GM12878 (cell line): ENCODE results near the gene REEP6.

Experiments
- EZH2 ChIP-seq: IDR thresholded peaks from 2 replicates; pipeline ENCODE4 v1.6.1; 2012; ENCODE audit warnings: low read depth, mild to moderate bottlenecking, control low read depth, inconsistent platforms, low read length, borderline replicate concordance; ENCODE audit not compliant: control insufficient read depth
- TARDBP ChIP-seq: IDR thresholded peaks from 2 replicates; pipeline ENCODE4 v1.6.1; 2016; ENCODE audit warnings: borderline replicate concordance
- TF ChIP-seq, protein P1 (sequence below), 3 experiments: IDR thresholded peaks in 2 of 3; conservative IDR thresholded peaks in 1 of 3; 2 replicates each; pipeline ENCODE4 v1.5.1; 2011; ENCODE audit warnings: low read depth in 3 of 3, low read length in 3 of 3, mild to moderate bottlenecking in 3 of 3, control low read depth in 2 of 3, moderate library complexity in 2 of 3, inconsistent platforms in 1 of 3, mixed read lengths in 1 of 3; ENCODE audit not compliant: control insufficient read depth in 2 of 3, insufficient read depth in 1 of 3; ENCODE audit errors: extremely low read depth in 1 of 3

DNA sequence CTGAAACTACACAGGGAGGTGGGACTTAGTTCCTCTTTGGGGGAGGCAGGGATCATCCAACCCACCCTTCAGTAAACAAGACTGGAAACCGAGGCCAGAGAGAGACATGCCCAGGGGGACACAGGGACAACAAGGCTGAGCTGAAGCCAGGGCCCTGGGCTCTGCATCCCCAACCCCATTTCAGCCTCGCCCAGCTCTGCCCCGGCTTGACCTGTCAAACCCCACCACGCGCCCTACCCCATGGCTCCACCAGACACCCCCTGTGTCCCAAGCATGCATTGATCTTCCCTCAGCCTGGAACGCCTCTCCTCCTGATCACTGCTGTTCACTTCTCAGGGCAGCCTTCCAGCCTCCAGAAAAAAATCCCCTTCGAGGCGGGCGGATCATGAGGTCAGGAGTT, 43.0 kb upstream of the REEP6 start:
- TF ChIP-seq TARDBP (no peak), EZH2 (no peak)
- TF ChIP-seq, protein P1, sequence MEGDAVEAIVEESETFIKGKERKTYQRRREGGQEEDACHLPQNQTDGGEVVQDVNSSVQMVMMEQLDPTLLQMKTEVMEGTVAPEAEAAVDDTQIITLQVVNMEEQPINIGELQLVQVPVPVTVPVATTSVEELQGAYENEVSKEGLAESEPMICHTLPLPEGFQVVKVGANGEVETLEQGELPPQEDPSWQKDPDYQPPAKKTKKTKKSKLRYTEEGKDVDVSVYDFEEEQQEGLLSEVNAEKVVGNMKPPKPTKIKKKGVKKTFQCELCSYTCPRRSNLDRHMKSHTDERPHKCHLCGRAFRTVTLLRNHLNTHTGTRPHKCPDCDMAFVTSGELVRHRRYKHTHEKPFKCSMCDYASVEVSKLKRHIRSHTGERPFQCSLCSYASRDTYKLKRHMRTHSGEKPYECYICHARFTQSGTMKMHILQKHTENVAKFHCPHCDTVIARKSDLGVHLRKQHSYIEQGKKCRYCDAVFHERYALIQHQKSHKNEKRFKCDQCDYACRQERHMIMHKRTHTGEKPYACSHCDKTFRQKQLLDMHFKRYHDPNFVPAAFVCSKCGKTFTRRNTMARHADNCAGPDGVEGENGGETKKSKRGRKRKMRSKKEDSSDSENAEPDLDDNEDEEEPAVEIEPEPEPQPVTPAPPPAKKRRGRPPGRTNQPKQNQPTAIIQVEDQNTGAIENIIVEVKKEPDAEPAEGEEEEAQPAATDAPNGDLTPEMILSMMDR (IDR thresholded peaks at IDR 0.05 in 2 of 3, conservative IDR thresholded peaks at IDR 0.05 in 1 of 3; ENCODE audit: control insufficient read depth in 2 of 3, extremely low read depth in 1 of 3, insufficient read depth in 1 of 3, low read depth in 3 of 3, low read length in 3 of 3): no peak
